Nephron progenitor cell (in vitro differentiated cells): ENCODE results near the gene MRO.

Experiments
- DNase-seq: peaks from one replicate; pipeline ENCODE4 v3.0.0; 2021
- H3K27ac Mint-ChIP-seq: 2 replicates; pipeline ENCODE4 v1.8.0; 2021; ENCODE audit warnings: mild to moderate bottlenecking, moderate library complexity, mixed read lengths
- H3K27me3 Mint-ChIP-seq: 2 replicates; pipeline ENCODE4 v1.8.0; 2021; ENCODE audit warnings: mild to moderate bottlenecking, low read depth, mixed read lengths; ENCODE audit not compliant: poor library complexity
- H3K36me3 Mint-ChIP-seq: 2 replicates; pipeline ENCODE4 v1.8.0; 2021; ENCODE audit warnings: low read depth, mixed read lengths
- H3K4me1 Mint-ChIP-seq: 2 replicates; pipeline ENCODE4 v1.8.0; 2021; ENCODE audit warnings: mixed read lengths
- H3K4me3 Mint-ChIP-seq: 2 replicates; pipeline ENCODE4 v1.8.0; 2021; ENCODE audit warnings: mild to moderate bottlenecking, moderate library complexity, mixed read lengths
- H3K9me3 Mint-ChIP-seq: 2 replicates; pipeline ENCODE4 v1.8.0; 2021; ENCODE audit warnings: mild to moderate bottlenecking, moderate library complexity, mixed read lengths
- TF ChIP-seq, protein P1 (sequence below): fragments of 200-600 bp; sonication (generic); IDR thresholded peaks from 2 replicates; pipeline ENCODE4 v1.5.0; 2021; ENCODE audit warnings: antibody characterized with exemption

MRO gene

GRCh38 chr18:50829644-50830043, 9.8 kb upstream of the MRO start:
- Mint-ChIP-seq H3K36me3 (no peaks in the 10 kb centered on the region), H3K4me1 (peaks cover 9% of the 10 kb centered on the region), H3K4me3 (no peak overlapping the region), H3K9me3 (no peaks in the 10 kb centered on the region), H3K27ac (no peak overlapping the region), H3K27me3 (peaks cover 3% of the 10 kb centered on the region)
- TF ChIP-seq, protein P1, sequence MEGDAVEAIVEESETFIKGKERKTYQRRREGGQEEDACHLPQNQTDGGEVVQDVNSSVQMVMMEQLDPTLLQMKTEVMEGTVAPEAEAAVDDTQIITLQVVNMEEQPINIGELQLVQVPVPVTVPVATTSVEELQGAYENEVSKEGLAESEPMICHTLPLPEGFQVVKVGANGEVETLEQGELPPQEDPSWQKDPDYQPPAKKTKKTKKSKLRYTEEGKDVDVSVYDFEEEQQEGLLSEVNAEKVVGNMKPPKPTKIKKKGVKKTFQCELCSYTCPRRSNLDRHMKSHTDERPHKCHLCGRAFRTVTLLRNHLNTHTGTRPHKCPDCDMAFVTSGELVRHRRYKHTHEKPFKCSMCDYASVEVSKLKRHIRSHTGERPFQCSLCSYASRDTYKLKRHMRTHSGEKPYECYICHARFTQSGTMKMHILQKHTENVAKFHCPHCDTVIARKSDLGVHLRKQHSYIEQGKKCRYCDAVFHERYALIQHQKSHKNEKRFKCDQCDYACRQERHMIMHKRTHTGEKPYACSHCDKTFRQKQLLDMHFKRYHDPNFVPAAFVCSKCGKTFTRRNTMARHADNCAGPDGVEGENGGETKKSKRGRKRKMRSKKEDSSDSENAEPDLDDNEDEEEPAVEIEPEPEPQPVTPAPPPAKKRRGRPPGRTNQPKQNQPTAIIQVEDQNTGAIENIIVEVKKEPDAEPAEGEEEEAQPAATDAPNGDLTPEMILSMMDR: no peak
- DNase-seq: no peak

DNA sequence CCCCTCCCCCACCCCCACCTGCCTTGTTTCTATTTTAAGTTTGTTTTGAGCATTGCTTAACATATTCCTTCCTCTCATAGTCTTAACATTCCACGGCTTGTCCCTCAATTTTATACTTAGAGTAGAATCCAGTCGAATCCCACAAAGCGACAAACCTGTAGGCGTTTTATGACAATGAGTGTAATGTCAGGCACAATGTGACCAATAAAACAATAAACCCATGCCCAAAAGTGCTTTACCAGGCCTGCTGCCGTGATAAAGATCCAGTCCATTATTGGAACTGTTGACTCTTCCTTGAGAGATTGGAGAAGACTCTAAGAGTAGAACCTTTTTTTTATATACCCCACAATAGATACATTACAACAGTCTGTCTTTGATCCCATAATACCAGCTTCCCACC, 6.2 kb upstream of the MRO start:
- H3K4me3 Mint-ChIP-seq: no peak overlapping the region

GRCh38 chr18:50825621-50826020, 5.8 kb upstream of the MRO start:
- no peak for DNase-seq
- TF ChIP-seq, protein P1: no peak
- no peaks in the 10 kb centered on the region for H3K9me3 Mint-ChIP-seq
- peaks cover 6% of the 10 kb centered on the region for H3K27me3 Mint-ChIP-seq
- no peak overlapping the region for H3K27ac Mint-ChIP-seq
- H3K4me3 Mint-ChIP-seq: no peak overlapping the region
- H3K36me3 Mint-ChIP-seq: no peaks in the 10 kb centered on the region
- peaks cover 9% of the 10 kb centered on the region for H3K4me1 Mint-ChIP-seq

More for the DNA sequence above, 6.2 kb upstream of the MRO start:
- H3K9me3 Mint-ChIP-seq: no peaks in the 10 kb centered on the region
- H3K36me3 Mint-ChIP-seq: no peaks in the 10 kb centered on the region
- peaks cover 6% of the 10 kb centered on the region for H3K27me3 Mint-ChIP-seq
- peaks cover 9% of the 10 kb centered on the region for H3K4me1 Mint-ChIP-seq
- no peak for DNase-seq
- no peak overlapping the region for H3K27ac Mint-ChIP-seq
- TF ChIP-seq, protein P1: no peak

GRCh38 chr18:50822756-50823155, 2.9 kb upstream of the MRO start:
- no peaks in the 10 kb centered on the region for H3K9me3 Mint-ChIP-seq
- TF ChIP-seq, protein P1: no peak
- no peak overlapping the region for H3K4me3 Mint-ChIP-seq

DNA sequence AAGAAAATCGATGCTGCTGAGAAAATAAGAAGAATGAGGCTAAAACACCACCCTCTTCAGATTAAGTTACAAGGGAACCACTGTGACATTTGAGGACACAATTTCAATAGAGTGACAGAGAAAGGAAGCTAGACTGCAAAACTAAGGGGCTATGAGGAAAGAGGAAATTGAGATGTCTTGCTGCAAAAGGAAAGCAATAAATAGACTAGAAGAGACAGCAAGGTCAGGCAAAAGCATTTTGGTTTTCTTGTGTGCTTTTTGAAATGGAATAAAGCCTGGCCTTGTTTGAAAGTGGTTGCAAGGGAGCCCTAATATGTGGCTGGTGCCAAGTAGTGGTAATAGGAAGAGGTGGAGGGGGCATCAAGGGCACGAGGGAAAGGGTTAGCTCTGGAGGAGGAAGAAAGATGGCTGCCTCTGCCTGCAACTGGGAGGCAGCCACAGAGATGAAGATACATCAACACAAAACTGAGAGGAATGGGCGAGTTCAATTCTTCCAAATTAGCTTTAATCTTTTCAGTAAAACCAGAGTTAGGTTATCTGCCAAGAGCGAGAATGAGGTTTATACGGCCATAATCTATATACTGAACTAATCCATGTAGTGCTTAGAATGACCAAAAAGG, 1.2 kb upstream of the MRO start:
- Mint-ChIP-seq H3K36me3 (no peaks in the 10 kb centered on the region), H3K4me3 (no peak overlapping the region), H3K27me3 (peaks cover 6% of the 10 kb centered on the region), H3K4me1 (peaks cover 31% of the 10 kb centered on the region), H3K9me3 (no peaks in the 10 kb centered on the region), H3K27ac (no peak overlapping the region)
- TF ChIP-seq, protein P1: no peak
- no peak for DNase-seq

More at GRCh38 chr18:50822756-50823155, 2.9 kb upstream of the MRO start:
- Mint-ChIP-seq H3K4me1 (peaks cover 18% of the 10 kb centered on the region), H3K27ac (peak overlapping the region; percentile 84), H3K27me3 (peaks cover 6% of the 10 kb centered on the region), H3K36me3 (no peaks in the 10 kb centered on the region)
- DNase-seq: no peak

DNA sequence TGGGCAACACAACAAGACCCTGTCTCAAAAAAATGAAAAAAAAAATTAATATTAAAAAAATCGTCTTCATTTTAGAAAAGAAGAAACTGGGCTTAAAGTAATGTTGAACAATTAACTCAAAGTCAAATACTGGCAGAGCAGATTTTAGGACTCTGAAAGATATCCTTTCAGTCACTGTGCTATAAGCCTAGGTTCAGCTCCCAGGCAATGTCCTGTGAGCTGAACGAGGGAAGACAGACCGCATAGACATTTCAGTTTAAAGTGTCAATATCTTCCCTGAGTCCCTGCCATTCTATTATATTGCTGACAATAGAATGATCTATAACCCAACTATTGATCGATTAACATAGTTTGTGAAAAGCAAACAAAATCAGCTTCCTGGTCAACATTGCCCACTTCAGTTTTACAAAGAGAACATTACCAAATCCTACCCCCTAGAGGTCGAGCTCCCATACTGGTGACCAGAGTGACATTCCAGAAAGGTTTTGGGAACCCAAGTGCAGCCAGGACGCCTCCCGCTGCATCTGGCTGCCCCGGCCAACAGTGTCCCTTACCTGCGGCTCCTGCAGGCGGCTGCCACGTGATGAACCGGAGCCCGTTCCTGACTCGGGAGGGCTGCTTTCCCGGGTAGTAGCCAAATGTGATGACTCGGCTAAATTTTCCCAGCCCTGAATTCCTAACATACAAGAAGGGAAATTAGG, 639 bp downstream of the MRO start:
- H3K27ac Mint-ChIP-seq: no peak overlapping the region

More for the DNA sequence above, 639 bp downstream of the MRO start:
- Mint-ChIP-seq H3K4me1 (peaks cover 36% of the 10 kb centered on the region), H3K4me3 (no peak overlapping the region), H3K36me3 (no peaks in the 10 kb centered on the region), H3K9me3 (no peaks in the 10 kb centered on the region), H3K27me3 (peaks cover 6% of the 10 kb centered on the region)
- TF ChIP-seq, protein P1: no peak
- DNase-seq: peak; percentile 47
